Measurements from ENCODE around the gene FAM186B.

Gene FAM186B

DNA sequence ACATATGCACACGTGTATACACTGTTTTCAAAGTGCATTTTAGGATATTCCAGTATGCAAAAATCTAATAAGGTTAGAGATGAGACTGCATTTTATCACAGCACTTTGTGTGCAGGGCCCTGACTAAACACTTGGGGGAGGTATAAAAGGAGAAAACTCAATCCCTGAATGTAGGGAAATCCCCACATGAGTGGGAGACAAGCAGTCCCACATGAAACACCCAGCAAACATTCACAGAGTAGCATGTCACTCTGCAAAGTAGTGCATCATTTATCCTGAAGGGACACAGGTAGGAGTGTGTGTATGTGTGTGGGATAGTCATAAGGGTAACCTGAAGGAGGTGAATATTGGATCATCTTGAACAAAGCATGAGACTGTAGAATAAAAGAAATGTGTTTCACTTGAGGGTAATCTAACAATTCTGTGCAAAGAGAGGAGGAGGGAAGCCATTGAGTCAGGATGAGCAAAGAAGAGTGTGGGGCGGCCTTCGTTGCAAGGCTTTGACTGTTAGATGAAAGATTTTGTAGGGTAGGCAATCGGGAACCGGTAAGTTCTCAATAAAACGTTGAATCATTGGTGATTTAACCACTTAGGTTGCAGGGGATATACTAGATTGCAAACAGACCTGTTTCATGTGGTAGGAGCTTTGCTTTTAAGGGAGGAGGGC lies 20.9 kb upstream of the FAM186B start:
- no peak for TF ChIP-seq CTCF (IDR thresholded peaks at IDR 0.05; ENCODE audit: borderline replicate concordance, insufficient read depth, low read depth, low read length)
- no peak overlapping the region for H3K4me3 ChIP-seq (ENCODE audit: low read depth, low read length)

- H3K4me3 ChIP-seq (ENCODE audit: low read depth, low read length) = no peak overlapping the region
- no peak for TF ChIP-seq CTCF (IDR thresholded peaks at IDR 0.05; ENCODE audit: borderline replicate concordance, insufficient read depth, low read depth, low read length)
Observed at GRCh38 chr12:49624921-49625577, 19.6 kb upstream of the FAM186B start.

- TF ChIP-seq CTCF (IDR thresholded peaks at IDR 0.05; ENCODE audit: borderline replicate concordance, insufficient read depth, low read depth, low read length) = peak; percentile 72
- H3K4me3 ChIP-seq (ENCODE audit: low read depth, low read length) = peak within 1 kb of the TSS; percentile 53
Observed at GRCh38 chr12:49623142-49623904, 17.9 kb upstream of the FAM186B start, which contains the start of gene PRPF40B. Gene PRPF40B, plus strand, starts transcription at chr12:49623561. Its CDS starts 30 bp downstream, at chr12:49623591.

DNA sequence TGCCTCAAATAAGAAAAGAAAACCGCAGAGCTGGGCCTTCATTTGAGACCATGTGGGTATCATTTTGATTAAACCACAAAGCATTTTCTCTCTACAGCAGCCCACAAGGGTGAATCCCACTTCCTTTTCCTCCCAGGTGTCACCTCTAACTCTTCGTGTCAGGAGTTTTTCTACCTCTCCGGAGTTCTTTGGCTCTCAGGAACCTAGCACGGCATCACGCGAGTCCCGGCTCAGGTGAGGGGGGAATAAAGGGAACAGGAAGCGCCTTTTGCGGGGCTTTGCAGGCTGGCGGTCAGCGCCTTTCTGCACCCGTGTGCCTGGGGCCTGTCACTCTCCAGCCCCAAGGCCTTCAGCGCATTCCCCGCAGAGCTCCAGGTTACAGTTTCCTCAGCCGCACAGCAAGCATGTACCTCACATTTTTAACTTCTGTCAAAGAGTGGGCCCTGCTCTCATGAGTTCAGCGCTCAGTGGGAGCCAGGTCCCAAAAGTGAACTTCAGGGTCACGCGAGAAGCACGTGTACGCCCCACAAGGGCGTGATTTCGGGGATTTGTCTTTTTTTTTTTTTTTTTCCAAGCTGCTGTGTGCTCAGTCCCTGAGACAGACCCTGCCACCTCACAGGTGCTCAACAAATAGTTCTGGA lies 17.2 kb upstream of the FAM186B start:
- no peak for TF ChIP-seq CTCF (IDR thresholded peaks at IDR 0.05; ENCODE audit: borderline replicate concordance, insufficient read depth, low read depth, low read length)
- H3K4me3 ChIP-seq (ENCODE audit: low read depth, low read length) = peak overlapping the region; percentile 53

DNA sequence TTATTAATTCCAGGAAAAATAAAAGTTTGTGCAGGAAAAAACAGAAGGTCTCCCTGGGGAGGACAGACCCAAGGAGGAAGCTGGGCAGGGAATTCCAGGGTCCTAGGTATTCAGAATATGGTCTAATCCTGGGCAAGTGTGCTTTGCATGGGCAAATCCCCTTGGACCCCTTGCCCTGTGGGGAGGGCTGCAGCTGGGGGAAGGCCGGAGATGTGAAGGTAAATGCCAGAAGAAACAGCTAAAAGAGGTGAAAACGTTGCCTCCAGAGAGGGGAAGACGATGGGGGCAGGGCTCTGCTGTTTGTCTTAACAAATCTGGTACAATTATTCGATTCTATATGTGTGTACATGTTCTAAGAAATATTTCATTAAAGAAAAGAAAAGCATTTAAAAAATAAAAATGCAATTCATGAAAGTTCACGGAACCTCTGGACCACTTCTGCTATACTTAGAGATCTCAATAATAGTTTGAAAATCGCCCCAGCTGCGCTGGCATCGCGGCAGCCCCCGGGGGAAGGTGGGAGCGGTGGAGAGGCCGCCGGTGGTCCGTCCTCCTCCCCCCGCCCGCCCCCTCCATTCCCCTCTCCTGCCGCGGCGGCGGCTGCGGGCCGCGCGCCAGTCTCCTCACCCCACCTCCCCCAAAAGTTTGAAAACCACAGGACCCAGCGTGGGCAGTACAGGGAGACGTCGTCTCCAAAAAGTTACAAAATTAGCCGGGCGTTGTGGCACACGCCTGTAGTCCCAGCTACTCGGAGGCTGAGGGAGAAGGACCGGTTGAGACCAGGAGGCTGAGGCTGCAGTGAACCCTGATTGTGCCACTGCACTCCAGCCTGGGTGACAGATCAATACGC lies 16.4 kb upstream of the FAM186B start:
- TF ChIP-seq CTCF (IDR thresholded peaks at IDR 0.05; ENCODE audit: borderline replicate concordance, insufficient read depth, low read depth, low read length) = no peak

DNA sequence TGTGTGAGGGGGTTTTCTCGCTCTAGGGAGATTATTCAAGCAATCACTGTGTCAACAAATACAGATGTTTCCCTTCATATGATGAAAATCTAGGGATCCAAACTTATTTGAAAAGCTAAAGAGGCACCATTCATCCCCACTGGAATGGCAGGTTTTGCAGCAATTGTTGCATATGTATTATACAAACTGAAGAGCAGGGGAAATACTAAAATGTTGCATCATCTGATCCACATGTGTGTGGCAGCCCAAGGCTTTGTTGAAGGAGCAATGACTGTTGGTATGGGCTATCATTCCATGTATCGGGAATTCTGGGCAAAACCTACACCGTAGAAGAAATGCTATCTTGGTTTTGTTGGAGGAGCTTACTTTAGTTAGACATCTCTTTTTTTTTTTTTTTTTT lies 13.8 kb upstream of the FAM186B start:
- H3K4me3 ChIP-seq (ENCODE audit: low read depth, low read length) = no peak overlapping the region
- no peak for TF ChIP-seq CTCF (IDR thresholded peaks at IDR 0.05; ENCODE audit: borderline replicate concordance, insufficient read depth, low read depth, low read length)

More for the DNA sequence above, 16.4 kb upstream of the FAM186B start:
- peak overlapping the region; percentile 53 for H3K4me3 ChIP-seq (ENCODE audit: low read depth, low read length)
